ENCODE measurements around the gene KDM7A. TPM values are rescaled to one million over a fixed set of nuclear protein-coding genes. Genes with fewer than 3 reads are reported as not detected.
A peak's percentile ranks its signal among the peaks of the same experiment; 100 is the strongest.

Gene KDM7A
- total RNA-seq, 4 donors from 2014 or later = 15.0 to 26.3 (median 21.4) TPM

GRCh38 chr7:140051820-140052219 is 125.0 kb downstream of the KDM7A start:
- Histone ChIP-seq H3K27ac (no peak overlapping the region), H3K4me1 (no peaks in the 10 kb centered on the region), H3K27me3 (no peaks in the 10 kb centered on the region), H3K4me3 (no peak overlapping the region), H3K9me3 (no peaks in the 10 kb centered on the region), H3K36me3 (peaks cover 0 to 48% of the 10 kb centered on the region in 2 donors)
- TF ChIP-seq CTCF (IDR thresholded peaks at IDR 0.05) (no peak), EP300 (IDR thresholded peaks at IDR 0.05) (no peak), POLR2A (IDR thresholded peaks at IDR 0.05) (no peak), POLR2AphosphoS5 (IDR thresholded peaks at IDR 0.05) (no peak)
- no peak for ATAC-seq

GRCh38 chr7:140050100-140050499 is 126.7 kb downstream of the KDM7A start:
- peaks cover 0 to 51% of the 10 kb centered on the region in 2 donors for H3K36me3 ChIP-seq
- H3K4me3 ChIP-seq = no peak overlapping the region
- no peaks in the 10 kb centered on the region for H3K4me1 ChIP-seq
- TF ChIP-seq EP300 (IDR thresholded peaks at IDR 0.05) = no peak
- TF ChIP-seq POLR2A (IDR thresholded peaks at IDR 0.05) = no peak
- TF ChIP-seq POLR2AphosphoS5 (IDR thresholded peaks at IDR 0.05) = no peak
- TF ChIP-seq CTCF (IDR thresholded peaks at IDR 0.05) = no peak
- ATAC-seq = no peak
- WGBS, 2 donors (ENCODE audit: low coverage in 1 of 2) = 70 to 93% methylated on average over 1 to 3 of the region's 3 CpGs
- H3K27ac ChIP-seq = no peak overlapping the region
- H3K27me3 ChIP-seq = no peaks in the 10 kb centered on the region
- H3K9me3 ChIP-seq = no peaks in the 10 kb centered on the region

- Histone ChIP-seq H3K4me1 (no peaks in the 10 kb centered on the region), H3K4me3 (no peak overlapping the region), H3K27ac (no peak overlapping the region), H3K27me3 (no peaks in the 10 kb centered on the region), H3K9me3 (no peaks in the 10 kb centered on the region), H3K36me3 (peaks cover 0 to 52% of the 10 kb centered on the region in 2 donors)
- 60 to 61% methylated on average over 2 of the region's 5 CpGs for WGBS, 2 donors (ENCODE audit: low coverage in 1 of 2)
- TF ChIP-seq EP300 (IDR thresholded peaks at IDR 0.05) = no peak
- TF ChIP-seq POLR2A (IDR thresholded peaks at IDR 0.05) = no peak
- no peak for TF ChIP-seq POLR2AphosphoS5 (IDR thresholded peaks at IDR 0.05)
- TF ChIP-seq CTCF (IDR thresholded peaks at IDR 0.05) = no peak
- peak; percentile 39 for ATAC-seq
Observed at GRCh38 chr7:140049339-140050024, 127.3 kb downstream of the KDM7A start.

GRCh38 chr7:140048989-140049338 is 127.8 kb downstream of the KDM7A start:
- Histone ChIP-seq H3K36me3 (peaks cover 0 to 50% of the 10 kb centered on the region in 2 donors), H3K9me3 (no peaks in the 10 kb centered on the region), H3K4me3 (no peak overlapping the region), H3K27ac (no peak overlapping the region), H3K27me3 (no peaks in the 10 kb centered on the region), H3K4me1 (no peaks in the 10 kb centered on the region)
- no peak for ATAC-seq
- TF ChIP-seq POLR2AphosphoS5 (IDR thresholded peaks at IDR 0.05) (no peak), POLR2A (IDR thresholded peaks at IDR 0.05) (no peak), CTCF (IDR thresholded peaks at IDR 0.05) (no peak), EP300 (IDR thresholded peaks at IDR 0.05) (no peak)
- 64% methylated on average over 1 of the region's 1 CpG; no CpG with 5 or more reads in 1 of the 2 donors for whole genome bisulfite sequencing, 2 donors (ENCODE audit: low coverage in 1 of 2)

- no peak for ATAC-seq
- H3K4me1 ChIP-seq = no peaks in the 10 kb centered on the region
- H3K36me3 ChIP-seq = peaks cover 0 to 51% of the 10 kb centered on the region in 2 donors
- H3K27ac ChIP-seq = no peak overlapping the region
- no peak overlapping the region for H3K4me3 ChIP-seq
- no peaks in the 10 kb centered on the region for H3K9me3 ChIP-seq
- WGBS, 2 donors (ENCODE audit: low coverage in 1 of 2) = 100% methylated on average over 1 of the region's 4 CpGs; no CpG with 5 or more reads in 1 of the 2 donors
- H3K27me3 ChIP-seq = no peaks in the 10 kb centered on the region
- TF ChIP-seq POLR2A (IDR thresholded peaks at IDR 0.05) = no peak
- TF ChIP-seq CTCF (IDR thresholded peaks at IDR 0.05) = no peak
- no peak for TF ChIP-seq EP300 (IDR thresholded peaks at IDR 0.05)
Observed at GRCh38 chr7:140048138-140048537, 128.6 kb downstream of the KDM7A start.
